HEK293 (cell line): ENCODE results near the gene PGPEP1.

Experiments used
- CTCF ChIA-PET: fragments of 350-600 bp; formaldehyde crosslinking; extraction: SDS; loops from one replicate; lab custom pipeline; 2021; ENCODE audit warnings: antibody characterized with exemption; lab: Yijun Ruan, JAX
- POLR2A ChIA-PET: fragments of 300-600 bp; formaldehyde crosslinking; extraction: SDS; loops from one replicate; lab custom pipeline; 2020; ENCODE audit warnings: antibody characterized with exemption, inconsistent platforms; lab: Yijun Ruan, JAX
- H3K27ac ChIP-seq: fragments of 200-500 bp; sonication (Bioruptor generic); 2 replicates; pipeline ENCODE4 v1.5.1; 2014; ENCODE audit warnings: low read depth, low read length, control low read depth, inconsistent platforms; ENCODE audit errors: extremely low read depth
- H3K36me3 ChIP-seq, 2 experiments: fragments of 200-500 bp in 1 of 2; sonication (Bioruptor generic) in 1 of 2; 1 replicate in 1 of 2; 2 replicates in 1 of 2; pipeline ENCODE4 v1.5.1; 2014 to 2017; ENCODE audit warnings: inconsistent platforms in 2 of 2, low read length in 2 of 2; ENCODE audit not compliant: control insufficient read depth in 2 of 2, insufficient read depth in 1 of 2
- H3K4me1 ChIP-seq: fragments of 200-500 bp; sonication (Bioruptor generic); 2 replicates; pipeline ENCODE4 v1.5.1; 2014; ENCODE audit warnings: mild to moderate bottlenecking, low read length, inconsistent platforms; ENCODE audit not compliant: control insufficient read depth, insufficient read depth
- H3K4me3 ChIP-seq: 2 replicates; pipeline ENCODE4 v1.5.1; 2011; ENCODE audit warnings: low read depth, mild to moderate bottlenecking, control low read depth, low read length, moderate library complexity
- H3K9me3 ChIP-seq: fragments of 200-500 bp; sonication (Bioruptor generic); 2 replicates; pipeline ENCODE4 v1.5.1; 2014; ENCODE audit warnings: low read depth, low read length, inconsistent platforms; ENCODE audit not compliant: control insufficient read depth, insufficient read depth
- FEZF1 ChIP-seq: fragments of 450-650 bp; formaldehyde crosslinking; IDR thresholded peaks from 2 replicates; pipeline ENCODE4 v1.5.1; 2016; ENCODE audit warnings: missing biosample characterization, missing genetic modification characterization
- GLIS2 ChIP-seq: fragments of 450-650 bp; formaldehyde crosslinking; IDR thresholded peaks from 2 replicates; pipeline ENCODE4 v1.5.1; 2016; ENCODE audit warnings: missing biosample characterization, missing genetic modification characterization
- HOXC10 ChIP-seq: sonication (generic); formaldehyde crosslinking; IDR thresholded peaks from 2 replicates; pipeline ENCODE4 v1.8.1; 2023; ENCODE audit warnings: mild to moderate bottlenecking, missing genetic modification reagents
- MZF1 ChIP-seq: fragments of 450-650 bp; formaldehyde crosslinking; IDR thresholded peaks from 2 replicates; pipeline ENCODE4 v1.5.1; 2017; ENCODE audit warnings: missing biosample characterization, missing genetic modification characterization, borderline replicate concordance
- SP2 ChIP-seq: fragments of 450-650 bp; formaldehyde crosslinking; IDR thresholded peaks from 2 replicates; pipeline ENCODE4 v1.5.1; 2016; ENCODE audit warnings: missing biosample characterization, missing genetic modification characterization
- ZBTB7A ChIP-seq: fragments of 450-650 bp; formaldehyde crosslinking; IDR thresholded peaks from 2 replicates; pipeline ENCODE4 v1.5.1; 2016; ENCODE audit warnings: low read depth, missing biosample characterization, missing genetic modification characterization
- ZEB2 ChIP-seq: fragments of 450-650 bp; formaldehyde crosslinking; IDR thresholded peaks from 2 replicates; pipeline ENCODE4 v1.5.1; 2016; ENCODE audit warnings: missing biosample characterization, missing genetic modification characterization
- ZFP3 ChIP-seq: fragments of 450-650 bp; formaldehyde crosslinking; IDR thresholded peaks from 2 replicates; pipeline ENCODE4 v1.5.1; 2016; ENCODE audit warnings: low read depth, missing biosample characterization, missing genetic modification characterization
- ZNF10 ChIP-seq: fragments of 450-650 bp; formaldehyde crosslinking; IDR thresholded peaks from 2 replicates; pipeline ENCODE4 v1.5.1; 2017; ENCODE audit warnings: missing biosample characterization, missing genetic modification characterization
- ZNF155 ChIP-seq: fragments of 450-650 bp; formaldehyde crosslinking; IDR thresholded peaks from 2 replicates; pipeline ENCODE4 v1.5.1; 2016; ENCODE audit warnings: missing biosample characterization, missing genetic modification characterization
- ZNF157 ChIP-seq: fragments of 450-650 bp; formaldehyde crosslinking; IDR thresholded peaks from 2 replicates; pipeline ENCODE4 v1.5.1; 2016; ENCODE audit warnings: missing biosample characterization, missing genetic modification characterization
- ZNF23 ChIP-seq: fragments of 450-650 bp; formaldehyde crosslinking; IDR thresholded peaks from 2 replicates; pipeline ENCODE4 v1.5.1; 2016; ENCODE audit warnings: missing biosample characterization, missing genetic modification characterization, borderline replicate concordance
- ZNF302 ChIP-seq: fragments of 450-650 bp; formaldehyde crosslinking; IDR thresholded peaks from 2 replicates; pipeline ENCODE4 v1.5.1; 2016; ENCODE audit warnings: missing biosample characterization, missing genetic modification characterization, low read depth
- ZNF37A ChIP-seq: fragments of 450-650 bp; IDR thresholded peaks from 2 replicates; pipeline ENCODE4 v1.5.1; 2018; ENCODE audit warnings: missing biosample characterization, missing genetic modification characterization
- ZNF391 ChIP-seq: fragments of 450-650 bp; formaldehyde crosslinking; IDR thresholded peaks from 2 replicates; pipeline ENCODE4 v1.5.1; 2016; ENCODE audit warnings: low read depth, missing biosample characterization, missing genetic modification characterization, borderline replicate concordance
- ZNF529 ChIP-seq: fragments of 450-650 bp; formaldehyde crosslinking; IDR thresholded peaks from 2 replicates; pipeline ENCODE4 v1.5.1; 2017; ENCODE audit warnings: missing genetic modification characterization, missing biosample characterization; ENCODE audit not compliant: insufficient replicate concordance
- ZNF621 ChIP-seq: fragments of 450-650 bp; formaldehyde crosslinking; IDR thresholded peaks from 2 replicates; pipeline ENCODE4 v1.5.1; 2017; ENCODE audit warnings: missing biosample characterization, missing genetic modification characterization
- ZNF677 ChIP-seq: fragments of 450-650 bp; IDR thresholded peaks from 2 replicates; pipeline ENCODE4 v1.5.0; 2018; ENCODE audit warnings: missing biosample characterization, mild to moderate bottlenecking, missing genetic modification characterization, moderate library complexity
- ZNF768 ChIP-seq: fragments of 450-650 bp; formaldehyde crosslinking; IDR thresholded peaks from 2 replicates; pipeline ENCODE4 v1.5.1; 2018; ENCODE audit warnings: missing biosample characterization, mild to moderate bottlenecking, missing genetic modification characterization
- ZNF785 ChIP-seq: fragments of 450-650 bp; formaldehyde crosslinking; IDR thresholded peaks from 2 replicates; pipeline ENCODE4 v1.5.1; 2016; ENCODE audit warnings: missing biosample characterization, missing genetic modification characterization
- ZNF830 ChIP-seq: fragments of 450-650 bp; IDR thresholded peaks from 2 replicates; pipeline ENCODE4 v1.5.0; 2018; ENCODE audit warnings: missing biosample characterization, missing genetic modification characterization, low read depth, mild to moderate bottlenecking, moderate library complexity
- TF ChIP-seq, protein P1 (sequence below): fragments of 450-650 bp; formaldehyde crosslinking; conservative IDR thresholded peaks from 2 replicates; pipeline ENCODE4 v1.5.1; 2016; ENCODE audit warnings: low read depth, missing biosample characterization, missing genetic modification characterization
- TF ChIP-seq, protein P2 (sequence below): fragments of 450-650 bp; formaldehyde crosslinking; IDR thresholded peaks from 2 replicates; pipeline ENCODE4 v1.5.1; 2016; ENCODE audit warnings: missing biosample characterization, missing genetic modification characterization
- TF ChIP-seq, protein P3 (sequence below): fragments of 450-650 bp; formaldehyde crosslinking; IDR thresholded peaks from 2 replicates; pipeline ENCODE4; 2016; ENCODE audit warnings: missing biosample characterization, missing genetic modification characterization

The PGPEP1 gene

DNA sequence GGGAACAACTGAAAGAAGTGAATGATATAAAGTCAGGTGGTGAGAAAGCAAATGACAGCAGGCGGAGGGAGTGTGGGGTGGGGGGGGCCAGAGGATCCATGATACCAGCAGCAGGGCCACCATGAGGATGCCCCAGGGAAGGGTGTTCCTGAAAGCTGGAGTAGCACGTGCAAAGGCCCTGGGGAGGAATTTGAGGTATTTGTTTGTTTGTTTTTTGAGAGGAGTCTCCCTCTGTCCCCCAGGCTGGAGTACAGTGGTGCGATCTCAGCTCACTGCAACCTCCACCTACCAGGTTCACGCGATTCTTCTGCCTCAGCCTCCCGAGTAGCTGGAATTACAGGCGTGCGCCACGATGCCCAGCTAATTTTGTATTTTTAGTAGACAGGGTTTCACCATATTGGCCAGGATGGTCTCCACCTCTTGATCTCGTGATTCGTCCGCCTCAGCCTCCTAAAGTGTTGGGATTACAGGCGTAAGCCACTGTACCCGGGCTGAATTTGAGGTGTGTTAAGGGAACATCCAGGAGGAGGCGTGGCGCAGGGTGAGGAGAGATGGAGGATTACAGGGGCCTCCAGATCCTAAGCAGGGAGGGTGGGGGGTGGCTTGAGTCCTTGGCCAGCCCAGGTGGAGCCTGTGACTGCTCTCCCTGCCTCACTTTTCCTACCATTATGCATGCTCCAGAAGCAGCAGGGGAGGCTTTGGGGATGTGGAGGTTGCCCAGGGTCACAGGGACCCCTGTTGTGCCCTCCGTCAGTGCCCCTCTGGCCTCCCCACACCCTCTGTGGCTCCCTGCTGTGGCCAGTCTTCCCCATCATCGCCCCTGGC lies 46.5 kb upstream of the PGPEP1 start (continued):
- no peak for TF ChIP-seq ZNF155 (tag by site-specific recombination)

DNA sequence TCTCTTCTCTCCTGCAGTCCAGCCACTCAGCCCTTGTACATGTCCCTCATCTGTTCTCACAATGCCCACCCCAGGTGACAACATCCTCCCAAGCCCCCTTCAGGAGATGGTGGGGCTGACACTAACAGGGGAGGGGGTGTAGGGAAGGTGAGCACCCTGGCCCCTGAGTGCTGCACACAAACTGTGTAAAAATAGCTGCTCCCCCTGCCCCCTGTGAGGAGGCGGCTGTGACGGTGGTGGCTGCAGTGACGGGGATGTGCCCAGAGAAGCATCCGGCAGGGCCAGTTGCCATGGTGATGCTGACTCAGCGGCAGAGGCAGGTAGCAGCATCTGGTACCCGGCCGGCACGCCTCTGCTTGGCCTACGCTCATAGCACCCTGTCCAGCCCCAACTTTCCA lies 45.9 kb upstream of the PGPEP1 start:
- CTCF ChIA-PET, result interaction anchor here (2.8 kb wide), 1 partner anchor 16 kb away, joined by 22 read pairs; no protein-coding TSS in a partner anchor

DNA sequence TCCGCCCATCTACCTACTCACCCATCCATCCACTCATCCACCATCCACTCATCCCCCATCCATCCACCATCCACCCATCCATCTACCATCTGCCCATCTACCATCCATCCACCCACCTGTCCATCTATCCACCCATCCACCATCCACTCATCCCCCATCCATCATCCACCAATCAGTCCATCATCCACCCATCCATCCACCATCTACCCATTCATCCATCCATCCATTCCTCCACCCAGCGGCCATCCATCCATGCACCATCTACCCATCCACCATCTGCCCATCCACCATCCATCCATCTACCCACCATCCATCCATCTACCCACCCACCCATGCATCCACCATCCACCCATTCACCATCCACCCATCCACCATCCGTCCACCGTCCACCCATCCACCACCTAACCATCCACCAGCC lies 45.4 kb upstream of the PGPEP1 start:
- Histone ChIP-seq H3K4me3 (no peak overlapping the region), H3K36me3 (no peaks in the 10 kb centered on the region), H3K4me1 (peaks cover 2% of the 10 kb centered on the region; the same call in 1 of the 2 replicates), H3K9me3 (no peaks in the 10 kb centered on the region), H3K27ac (no peak overlapping the region)
- CTCF ChIA-PET, result no interaction called here
- POLR2A ChIA-PET, result no interaction called here
- TF ChIP-seq ZNF830 (tag by site-specific recombination) (no peak), ZNF768 (tag by site-specific recombination) (no peak), ZNF677 (tag by site-specific recombination) (no peak), ZNF785 (tag by site-specific recombination) (peak; percentile 67; the same call in 1 of the 2 replicates), MZF1 (tag by site-specific recombination) (no peak), ZBTB7A (peak; percentile 19; the same call in 1 of the 2 replicates), ZNF157 (tag by site-specific recombination) (peak; percentile 53; the same call in 1 of the 2 replicates), FEZF1 (tag by site-specific recombination) (no peak), ZEB2 (no peak), SP2 (tag by site-specific recombination) (0 out of 2 replicates have a peak, but pooled peaks have one; percentile 14), ZNF529 (tag by site-specific recombination) (no peak), ZNF621 (peak; percentile 66; the same call in 1 of the 2 replicates), HOXC10 (CRISPR knock-in tag) (no peak), ZNF23 (tag by site-specific recombination) (0 out of 2 replicates have a peak, but pooled peaks have one; percentile 25), ZFP3 (tag by site-specific recombination) (no peak), ZNF37A (tag by site-specific recombination) (no peak), ZNF391 (tag by site-specific recombination) (0 out of 2 replicates have a peak, but pooled peaks have one; percentile 0)
- TF ChIP-seq, protein P1, sequence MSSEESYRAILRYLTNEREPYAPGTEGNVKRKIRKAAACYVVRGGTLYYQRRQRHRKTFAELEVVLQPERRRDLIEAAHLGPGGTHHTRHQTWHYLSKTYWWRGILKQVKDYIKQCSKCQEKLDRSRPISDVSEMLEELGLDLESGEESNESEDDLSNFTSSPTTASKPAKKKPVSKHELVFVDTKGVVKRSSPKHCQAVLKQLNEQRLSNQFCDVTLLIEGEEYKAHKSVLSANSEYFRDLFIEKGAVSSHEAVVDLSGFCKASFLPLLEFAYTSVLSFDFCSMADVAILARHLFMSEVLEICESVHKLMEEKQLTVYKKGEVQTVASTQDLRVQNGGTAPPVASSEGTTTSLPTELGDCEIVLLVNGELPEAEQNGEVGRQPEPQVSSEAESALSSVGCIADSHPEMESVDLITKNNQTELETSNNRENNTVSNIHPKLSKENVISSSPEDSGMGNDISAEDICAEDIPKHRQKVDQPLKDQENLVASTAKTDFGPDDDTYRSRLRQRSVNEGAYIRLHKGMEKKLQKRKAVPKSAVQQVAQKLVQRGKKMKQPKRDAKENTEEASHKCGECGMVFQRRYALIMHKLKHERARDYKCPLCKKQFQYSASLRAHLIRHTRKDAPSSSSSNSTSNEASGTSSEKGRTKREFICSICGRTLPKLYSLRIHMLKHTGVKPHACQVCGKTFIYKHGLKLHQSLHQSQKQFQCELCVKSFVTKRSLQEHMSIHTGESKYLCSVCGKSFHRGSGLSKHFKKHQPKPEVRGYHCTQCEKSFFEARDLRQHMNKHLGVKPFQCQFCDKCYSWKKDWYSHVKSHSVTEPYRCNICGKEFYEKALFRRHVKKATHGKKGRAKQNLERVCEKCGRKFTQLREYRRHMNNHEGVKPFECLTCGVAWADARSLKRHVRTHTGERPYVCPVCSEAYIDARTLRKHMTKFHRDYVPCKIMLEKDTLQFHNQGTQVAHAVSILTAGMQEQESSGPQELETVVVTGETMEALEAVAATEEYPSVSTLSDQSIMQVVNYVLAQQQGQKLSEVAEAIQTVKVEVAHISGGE (tag by site-specific recombination), result no peak
- TF ChIP-seq, protein P2, sequence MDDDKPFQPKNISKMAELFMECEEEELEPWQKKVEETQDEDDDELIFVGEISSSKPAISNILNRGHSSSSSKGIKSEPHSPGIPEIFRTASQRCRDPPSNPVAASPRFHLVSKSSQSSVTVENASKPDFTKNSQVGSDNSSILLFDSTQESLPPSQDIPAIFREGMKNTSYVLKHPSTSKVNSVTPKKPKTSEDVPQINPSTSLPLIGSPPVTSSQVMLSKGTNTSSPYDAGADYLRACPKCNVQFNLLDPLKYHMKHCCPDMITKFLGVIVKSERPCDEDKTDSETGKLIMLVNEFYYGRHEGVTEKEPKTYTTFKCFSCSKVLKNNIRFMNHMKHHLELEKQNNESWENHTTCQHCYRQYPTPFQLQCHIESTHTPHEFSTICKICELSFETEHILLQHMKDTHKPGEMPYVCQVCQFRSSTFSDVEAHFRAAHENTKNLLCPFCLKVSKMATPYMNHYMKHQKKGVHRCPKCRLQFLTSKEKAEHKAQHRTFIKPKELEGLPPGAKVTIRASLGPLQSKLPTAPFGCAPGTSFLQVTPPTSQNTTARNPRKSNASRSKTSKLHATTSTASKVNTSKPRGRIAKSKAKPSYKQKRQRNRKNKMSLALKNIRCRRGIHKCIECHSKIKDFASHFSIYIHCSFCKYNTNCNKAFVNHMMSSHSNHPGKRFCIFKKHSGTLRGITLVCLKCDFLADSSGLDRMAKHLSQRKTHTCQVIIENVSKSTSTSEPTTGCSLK (tag by site-specific recombination), result no peak

More for the DNA sequence above, 45.9 kb upstream of the PGPEP1 start:
- peaks cover 2% of the 10 kb centered on the region; the same call in 1 of the 2 replicates for H3K4me1 ChIP-seq
- TF ChIP-seq ZNF302 (tag by site-specific recombination), result no peak
- peak; percentile 24; the same call in 1 of the 2 replicates for TF ChIP-seq GLIS2 (tag by site-specific recombination)
- peak; percentile 67 for TF ChIP-seq ZNF10 (tag by site-specific recombination)
- TF ChIP-seq, protein P3, sequence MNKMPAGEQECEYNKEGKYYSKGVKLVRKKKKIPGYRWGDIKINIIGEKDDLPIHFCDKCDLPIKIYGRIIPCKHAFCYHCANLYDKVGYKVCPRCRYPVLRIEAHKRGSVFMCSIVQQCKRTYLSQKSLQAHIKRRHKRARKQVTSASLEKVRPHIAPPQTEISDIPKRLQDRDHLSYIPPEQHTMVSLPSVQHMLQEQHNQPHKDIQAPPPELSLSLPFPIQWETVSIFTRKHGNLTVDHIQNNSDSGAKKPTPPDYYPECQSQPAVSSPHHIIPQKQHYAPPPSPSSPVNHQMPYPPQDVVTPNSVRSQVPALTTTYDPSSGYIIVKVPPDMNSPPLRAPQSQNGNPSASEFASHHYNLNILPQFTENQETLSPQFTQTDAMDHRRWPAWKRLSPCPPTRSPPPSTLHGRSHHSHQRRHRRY, result no peak
- no peaks in the 10 kb centered on the region for H3K9me3 ChIP-seq
- H3K4me3 ChIP-seq, result no peak overlapping the region
- no peak overlapping the region for H3K27ac ChIP-seq
- H3K36me3 ChIP-seq, result no peaks in the 10 kb centered on the region
- POLR2A ChIA-PET, result interaction anchor here (3.6 kb wide), 1 partner anchor 13 kb away, joined by 184 read pairs; the partner anchor contains the start of gene JUND
